Motor neuron (in vitro differentiated cells): ENCODE data around the gene RBP3. TPM values are rescaled to one million over a fixed set of nuclear protein-coding genes. Genes with fewer than 3 reads are reported as not detected.

ENCODE experiments used
- ATAC-seq, 8 experiments: fragments of 200-7000 bp; cut with Tn5 transposase; replicated peaks in 6 of 8; 2 replicates each; pipeline ENCODE4 v1.8.0; 2021; ENCODE audit warnings: mild to moderate bottlenecking in 8 of 8, moderate library complexity in 8 of 8
- H3K27ac ChIP-seq, 2 donors: fragments of 250-450 bp; sonication (Bioruptor Pico); 2 replicates each; pipeline ENCODE4 v1.9.0; 2021; ENCODE audit warnings: antibody characterized with exemption in 2 of 2, mild to moderate bottlenecking in 2 of 2, moderate library complexity in 1 of 2
- H3K4me1 ChIP-seq, 2 donors: fragments of 250-450 bp; sonication (Bioruptor Pico); replicated peaks in 1 of 2; 2 replicates each; pipeline ENCODE4 v1.6.1; 2021; ENCODE audit warnings: antibody characterized with exemption in 2 of 2, mild to moderate bottlenecking in 2 of 2, moderate library complexity in 1 of 2
- H3K4me3 ChIP-seq, 5 donors: fragments of 250-450 bp; sonication (Bioruptor Pico); 2 replicates each; pipeline ENCODE4 v1.9.0; 2021; ENCODE audit warnings: antibody characterized with exemption in 5 of 5, mild to moderate bottlenecking in 5 of 5, moderate library complexity in 4 of 5
- WGBS, 10 experiments: fragments of 450-650 bp; shearing (Covaris generic); methylation state at CpG; one replicate each; pipeline ENCODE4 v1.0.0; 2022; 5-methylcytosine and 5-hydroxymethylcytosine counted together
- in situ Hi-C, 9 experiments: fragments of 400-800 bp; cut with MboI; loops; one replicate each; pipeline ENCODE4 v1.15.0; 2021; ENCODE audit warnings: low sequenced_read_pairs in 9 of 9, low pct_unique_long_range_greater_than_20kb in 2 of 9; ENCODE audit not compliant: unreplicated experiment in 9 of 9
- total RNA-seq, 8 experiments: library from RNA; unstranded; fragments of 300-600 nt; gene quantifications; 2 replicates each; pipeline versions ENCODE4 v1.2.3 to v1.2.4, GENCODE V29; 2022

Gene RBP3
- total RNA-seq, 8 experiments from 2014 or later = under 0.01 to 0.28 (median 0.07) TPM; not detected in 2

DNA sequence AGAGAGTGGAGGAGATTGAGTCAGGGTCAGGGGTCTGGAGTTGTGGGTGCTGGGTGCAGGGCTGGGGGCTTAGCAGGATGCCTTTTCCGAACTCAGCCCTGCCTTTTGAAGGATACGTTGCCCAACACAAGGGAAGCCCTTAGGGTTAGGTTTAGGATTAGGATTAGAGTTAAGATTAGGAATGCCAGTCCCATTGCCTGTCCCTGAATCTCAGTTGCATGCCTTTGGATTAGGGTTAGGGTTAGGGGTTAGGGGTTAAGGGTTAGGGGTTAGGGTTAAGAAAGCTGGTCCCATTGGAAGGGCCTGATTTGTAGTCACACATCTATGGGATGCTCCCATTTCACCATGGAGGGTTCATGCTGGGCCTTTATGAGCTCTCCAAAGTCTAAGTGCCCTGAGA lies 56.8 kb downstream of the RBP3 start:
- no peak for ATAC-seq
- 100% methylated on average over 2 of the region's 2 CpGs; no CpG with 5 or more reads in 9 of the 10 experiments for WGBS, 10 experiments
- H3K4me3 ChIP-seq = no peak overlapping the region
- in situ Hi-C loops = no loop called here
- H3K27ac ChIP-seq = no peak overlapping the region
- peaks cover 5 to 13% of the 10 kb centered on the region in 2 donors for H3K4me1 ChIP-seq

DNA sequence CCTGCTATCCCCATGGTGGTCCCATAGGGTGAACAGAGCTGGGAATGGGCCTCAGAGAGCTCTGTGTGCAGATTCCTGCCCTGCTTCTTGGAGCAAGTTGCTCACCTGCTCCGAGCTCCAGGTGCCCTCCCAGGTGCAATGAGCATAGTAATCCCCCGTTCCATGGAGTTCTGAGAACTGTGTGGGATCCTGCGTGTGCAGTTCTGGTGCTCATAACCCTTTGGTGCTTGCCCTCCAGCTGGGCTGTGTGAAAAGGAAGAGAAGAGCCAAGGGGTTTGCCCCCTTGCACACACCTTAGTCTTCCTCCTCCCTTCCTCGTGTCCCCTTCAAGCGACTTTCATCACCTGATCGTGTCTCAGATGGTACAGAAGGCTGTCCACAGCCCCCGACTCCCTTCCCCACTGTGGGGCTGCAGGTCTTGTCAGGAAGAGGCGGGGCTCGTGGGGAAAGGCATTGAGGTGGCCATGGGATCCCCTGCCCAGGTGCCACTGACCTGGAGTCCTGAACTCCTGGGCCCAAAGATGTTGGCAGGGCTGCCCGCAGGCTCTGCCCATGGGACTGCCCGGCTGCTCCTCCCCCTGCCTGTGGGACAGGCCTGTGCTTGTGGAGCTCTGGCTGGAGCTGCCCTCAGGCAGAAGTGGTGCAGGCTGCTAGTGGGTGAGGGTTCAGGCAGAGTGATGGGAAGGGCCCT lies 57.8 kb downstream of the RBP3 start:
- H3K4me3 ChIP-seq = no peak overlapping the region
- no peak overlapping the region for H3K27ac ChIP-seq
- no peak for ATAC-seq
- 50 to 100% methylated on average over 1 of the region's 11 CpGs; no CpG with 5 or more reads in 8 of the 10 experiments for WGBS, 10 experiments
- in situ Hi-C loops = no loop called here
- H3K4me1 ChIP-seq = peaks cover 5 to 13% of the 10 kb centered on the region in 2 donors

DNA sequence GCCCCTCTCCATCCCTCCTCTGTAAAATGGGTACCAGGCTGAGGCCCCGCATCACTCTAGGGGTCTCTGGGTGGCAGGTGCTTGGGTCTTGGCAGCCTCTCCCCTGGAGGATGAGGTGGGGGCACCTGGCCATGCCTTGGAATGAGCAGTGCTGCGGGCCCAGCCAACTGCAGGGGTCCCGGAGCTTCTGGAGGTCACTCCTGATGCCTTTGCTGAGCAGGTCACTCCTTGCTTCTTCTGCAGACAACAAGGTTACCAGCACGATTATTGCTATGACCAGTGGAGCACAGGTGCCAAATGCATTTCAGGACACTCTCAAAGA lies 58.3 kb downstream of the RBP3 start:
- in situ Hi-C loops = no loop called here
- 74 to 75% (median 75%) methylated on average over 2 to 3 of the region's 4 CpGs; no CpG with 5 or more reads in 7 of the 10 experiments for WGBS, 10 experiments
- H3K4me1 ChIP-seq = peaks cover 5 to 13% of the 10 kb centered on the region in 2 donors
- no peak overlapping the region for H3K27ac ChIP-seq
- no peak overlapping the region for H3K4me3 ChIP-seq
- ATAC-seq = no peak

GRCh38 chr10:47406870-47407691 lies 58.9 kb downstream of the RBP3 start:
- peak in 4 of 8 experiments; percentile 10 to 85 (median 83) for ATAC-seq
- 33 to 73% (median 70%) methylated on average over 2 to 5 of the region's 9 CpGs; no CpG with 5 or more reads in 5 of the 10 experiments for WGBS, 10 experiments
- H3K27ac ChIP-seq = no peak overlapping the region
- in situ Hi-C loops = no loop called here
- H3K4me1 ChIP-seq = peaks cover 5 to 13% of the 10 kb centered on the region in 2 donors
- H3K4me3 ChIP-seq = no peak overlapping the region

Other genes starting within 250 kb of the RBP3 start
- gene GDF10, start 48.2 kb upstream of the RBP3 start, total RNA-seq = 10 to 100 TPM in 1 of 8 experiments, under 1 TPM in 4, not detected in 3; 0.05 to 78.6 (median 0.17) TPM
- gene GDF2, start 25.9 kb upstream of the RBP3 start, total RNA-seq = under 1 TPM in 3 of 8 experiments, not detected in 5; 0.08 to 0.52 (median 0.21) TPM
- gene ZNF488, start 35.9 kb downstream of the RBP3 start, total RNA-seq = under 1 TPM in 7 of 8 experiments, not detected in 1; 0.23 to 0.62 (median 0.50) TPM
- gene ANXA8, start 135.8 kb downstream of the RBP3 start, total RNA-seq = 1 to 10 TPM in 2 of 8 experiments, under 1 TPM in 2, not detected in 4; 0.11 to 2.1 (median 1.3) TPM
- gene FAM25G, start 143.3 kb downstream of the RBP3 start, total RNA-seq = not detected
- gene AGAP9, start 175.3 kb downstream of the RBP3 start, total RNA-seq = 10 to 100 TPM in 1 of 8 experiments, 1 to 10 TPM in 7; 4.3 to 21.4 (median 5.7) TPM